Keratinocyte (primary cell): ENCODE results near the gene CHMP4B.

Experiments
- CTCF ChIP-seq, 3 experiments: IDR thresholded peaks in 1 of 3; conservative IDR thresholded peaks in 1 of 3; optimal IDR thresholded peaks in 1 of 3; 2 replicates in 2 of 3; 3 replicates in 1 of 3; pipeline versions ENCODE3 to v1.5.1; 2011; ENCODE audit warnings: low read length in 3 of 3, mild to moderate bottlenecking in 3 of 3, moderate library complexity in 2 of 3, control low read depth in 1 of 3, inconsistent platforms in 1 of 3; ENCODE audit not compliant: insufficient read depth in 2 of 3; ENCODE audit errors: extremely low read depth in 1 of 3
- EZH2 ChIP-seq: IDR thresholded peaks from one replicate; pipeline ENCODE4 v1.6.1; 2012; ENCODE audit warnings: inconsistent platforms, mild to moderate bottlenecking, low read length, moderate library complexity

GRCh38 chr20:33832103-33832804 lies 21.1 kb downstream of the CHMP4B start:
- no peak for TF ChIP-seq CTCF (optimal IDR thresholded peaks at IDR 0.05 in 1 of 3, IDR thresholded peaks at IDR 0.05 in 1 of 3, conservative IDR thresholded peaks at IDR 0.05 in 1 of 3; ENCODE audit: extremely low read depth in 1 of 3, insufficient read depth in 2 of 3, low read length in 3 of 3)
- TF ChIP-seq EZH2, result no peak
